Effector CD8-positive, alpha-beta T cell (primary cell): ENCODE data around the gene GOLGA6L1.
"Not testable (repeated sequence)": the region's sequence is repeated elsewhere in the genome, so short reads cannot be mapped to it uniquely, and the experiment has no call there.

Source experiments
- DNase-seq: peaks from one replicate; lab custom pipeline; 2025; lab: John Stamatoyannopoulos, UW
- total RNA-seq, 4 experiments: gene quantifications; one replicate each; lab custom pipeline; 2026; lab: John Stamatoyannopoulos, UW

The GOLGA6L1 gene
- 0 reads per million in 4 experiments for total RNA-seq

DNA sequence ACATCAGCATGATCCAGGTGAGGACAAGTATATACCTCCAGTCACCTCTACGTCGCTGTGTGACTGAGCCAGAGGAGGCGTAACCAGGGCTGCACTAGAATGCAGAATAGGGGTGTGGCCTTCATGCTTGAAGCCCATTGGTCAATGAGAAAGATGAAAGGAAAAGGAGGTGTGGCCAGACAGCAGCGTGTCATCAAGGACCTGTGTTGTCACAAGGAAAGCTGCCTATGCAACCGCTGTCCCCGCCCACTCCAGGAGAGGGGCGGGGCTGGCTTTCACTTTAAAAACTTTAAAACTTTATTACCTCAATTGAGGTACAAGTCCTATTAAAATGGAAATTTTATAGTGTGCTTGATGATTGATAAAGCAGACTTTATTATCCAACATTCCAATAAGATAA lies at the start of gene GOLGA6L1:
Gene GOLGA6L1, minus strand, starts transcription at position 101 of the 400 bp plus-strand sequence. Its CDS starts 91 bp downstream, at position 10.
- not testable (repeated sequence) for DNase-seq

DNA sequence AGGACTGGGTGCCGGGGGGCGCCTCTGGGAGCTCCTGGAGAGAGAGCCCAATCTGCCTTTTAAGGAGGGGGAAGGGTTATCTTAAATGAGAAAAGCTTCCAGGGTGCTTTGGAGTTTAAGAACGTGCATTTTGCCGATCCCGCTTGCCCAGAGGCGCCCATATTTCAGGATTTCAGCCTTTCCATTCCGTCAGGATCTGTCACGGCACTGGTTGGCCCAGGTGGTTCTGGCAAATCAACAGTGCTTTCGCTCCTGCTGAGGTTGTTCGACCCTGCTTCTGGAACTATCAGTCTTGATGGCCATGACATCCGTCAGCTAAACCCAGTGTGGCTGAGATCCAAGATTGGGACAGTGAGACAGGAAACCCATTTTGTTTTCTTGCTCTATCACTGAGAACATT lies 44.6 kb upstream of the GOLGA6L1 start:
- not testable (repeated sequence) for DNase-seq

GRCh38 chr15:23180547-23180927 lies 43.9 kb upstream of the GOLGA6L1 start:
- DNase-seq = not testable (repeated sequence)

GRCh38 chr15:23179768-23180546 lies 43.3 kb upstream of the GOLGA6L1 start:
- DNase-seq = not testable (repeated sequence)

- DNase-seq = not testable (repeated sequence)
These were observed 40.1 kb upstream of the GOLGA6L1 start for GRCh38 chr15:23176683-23177082.

GRCh38 chr15:23175606-23176005 lies 39.0 kb upstream of the GOLGA6L1 start:
- not testable (repeated sequence) for DNase-seq

- not testable (repeated sequence) for DNase-seq
These were observed 38.1 kb upstream of the GOLGA6L1 start for GRCh38 chr15:23174609-23175140.

DNA sequence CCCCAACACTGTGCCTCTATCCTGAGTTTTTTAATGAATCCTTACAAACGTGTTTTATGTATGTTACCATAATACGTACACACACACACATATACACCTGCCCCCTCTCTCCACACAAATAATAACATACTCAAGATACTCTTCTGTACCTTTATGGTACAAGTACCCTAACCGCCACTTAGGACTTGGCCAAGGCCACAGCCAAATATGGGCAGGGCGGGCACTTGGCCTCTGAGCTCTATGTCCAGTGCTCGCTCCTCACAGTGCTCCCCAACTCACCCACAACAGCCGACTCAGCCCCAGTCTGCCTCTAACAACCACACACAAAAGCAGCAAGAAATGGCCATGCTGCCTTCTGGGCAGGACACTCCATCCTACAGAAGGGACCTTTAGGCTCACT lies 3.8 kb downstream of the GOLGA6L1 start:
- DNase-seq = not testable (repeated sequence)

GRCh38 chr15:23118208-23118607 lies 18.4 kb downstream of the GOLGA6L1 start:
- no peak for DNase-seq

GRCh38 chr15:23095796-23096195 lies 40.8 kb downstream of the GOLGA6L1 start:
- DNase-seq = no peak

DNA sequence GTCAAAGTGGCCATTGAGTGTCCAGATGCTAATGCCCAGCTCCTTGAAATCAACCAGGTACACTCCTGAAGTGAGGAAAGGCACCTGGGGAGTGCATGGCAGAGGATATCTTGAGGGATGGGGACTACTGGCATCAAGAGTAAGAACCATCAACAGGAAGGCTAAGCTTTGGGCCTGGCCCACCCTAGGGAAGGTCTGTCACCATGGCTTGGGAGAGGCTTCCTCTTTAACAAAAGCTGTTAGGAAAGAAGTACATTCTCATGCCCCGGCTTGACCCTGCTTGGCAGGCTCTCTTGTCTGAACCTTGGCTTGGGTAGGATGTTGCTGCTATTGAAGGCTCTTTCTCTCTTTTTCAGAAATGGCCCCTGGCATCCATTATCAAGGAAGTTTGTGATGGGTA lies 53.5 kb downstream of the GOLGA6L1 start:
- no peak for DNase-seq

DNA sequence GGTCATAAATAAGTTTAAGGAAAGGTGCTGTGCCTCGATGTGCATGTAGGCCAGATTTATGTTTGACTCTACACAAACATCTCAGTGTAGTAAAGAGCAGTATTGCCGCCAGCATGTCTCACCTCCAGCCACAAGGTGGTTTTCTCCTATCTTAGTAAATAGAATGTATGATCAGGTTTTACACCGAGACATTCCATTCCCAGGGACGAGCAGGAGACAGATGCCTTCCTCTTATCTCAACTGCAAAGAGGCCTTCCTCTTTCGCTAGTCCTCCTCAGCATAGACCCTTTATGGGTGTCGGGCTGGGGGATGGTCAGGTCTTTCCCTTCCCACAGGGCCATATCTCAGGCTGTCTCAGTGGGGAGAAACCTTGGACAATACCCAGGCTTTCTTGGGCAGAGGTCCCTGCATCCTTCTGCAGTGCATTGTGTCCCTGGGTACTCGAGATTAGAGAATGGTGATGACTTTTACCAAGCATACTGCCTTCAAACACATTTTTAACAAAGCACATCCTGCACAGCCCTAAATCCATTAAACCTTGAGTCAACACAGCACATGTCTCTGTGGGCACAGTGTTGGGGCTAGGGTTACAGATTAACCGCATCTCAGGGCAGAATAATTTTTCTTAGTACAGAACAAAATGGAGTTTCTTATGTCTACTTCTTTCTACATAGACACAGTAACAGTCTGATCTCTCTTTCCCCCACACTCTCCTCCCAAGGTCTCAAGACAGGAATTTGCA lies 54.5 kb downstream of the GOLGA6L1 start:
- not testable (repeated sequence) for DNase-seq

- no peak for DNase-seq
These were observed 55.4 kb downstream of the GOLGA6L1 start for GRCh38 chr15:23081271-23081670.

DNA sequence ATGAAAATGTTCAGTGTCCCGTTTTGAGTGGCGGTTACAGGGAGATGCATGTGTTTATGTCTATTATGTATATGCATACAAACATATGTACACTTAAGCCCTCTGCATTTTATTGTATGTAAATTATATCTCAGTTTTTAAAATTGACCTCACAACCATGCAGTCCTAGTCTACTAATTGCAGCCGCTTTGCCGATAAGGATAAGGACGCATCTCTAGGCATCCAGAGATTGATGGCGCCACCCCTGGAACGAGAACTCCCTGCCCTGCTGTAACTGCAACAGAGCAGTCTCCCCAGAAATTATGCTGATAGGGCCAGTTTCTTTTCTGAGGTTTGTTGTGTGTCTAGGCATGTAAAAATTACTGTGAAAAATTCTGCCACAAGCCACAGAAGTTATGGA lies 56.9 kb downstream of the GOLGA6L1 start:
- no peak for DNase-seq
